Activated T-cell treated with anti-CD3 and anti-CD28 coated beads for 4 hours (primary cell): ENCODE results near the gene C1orf159.
"Not testable (repeated sequence)": the region's sequence is repeated elsewhere in the genome, so short reads cannot be mapped to it uniquely, and the experiment has no call there.

Experiments used
- DNase-seq: peaks from one replicate; pipeline ENCODE4 v3.0.0-alpha.2; 2020

C1orf159 gene

GRCh38 chr1:1063945-1064831, 51.7 kb downstream of the C1orf159 start:
- DNase-seq, result peak; percentile 88

GRCh38 chr1:1063261-1063944, 52.5 kb downstream of the C1orf159 start:
- DNase-seq, result no peak

DNA sequence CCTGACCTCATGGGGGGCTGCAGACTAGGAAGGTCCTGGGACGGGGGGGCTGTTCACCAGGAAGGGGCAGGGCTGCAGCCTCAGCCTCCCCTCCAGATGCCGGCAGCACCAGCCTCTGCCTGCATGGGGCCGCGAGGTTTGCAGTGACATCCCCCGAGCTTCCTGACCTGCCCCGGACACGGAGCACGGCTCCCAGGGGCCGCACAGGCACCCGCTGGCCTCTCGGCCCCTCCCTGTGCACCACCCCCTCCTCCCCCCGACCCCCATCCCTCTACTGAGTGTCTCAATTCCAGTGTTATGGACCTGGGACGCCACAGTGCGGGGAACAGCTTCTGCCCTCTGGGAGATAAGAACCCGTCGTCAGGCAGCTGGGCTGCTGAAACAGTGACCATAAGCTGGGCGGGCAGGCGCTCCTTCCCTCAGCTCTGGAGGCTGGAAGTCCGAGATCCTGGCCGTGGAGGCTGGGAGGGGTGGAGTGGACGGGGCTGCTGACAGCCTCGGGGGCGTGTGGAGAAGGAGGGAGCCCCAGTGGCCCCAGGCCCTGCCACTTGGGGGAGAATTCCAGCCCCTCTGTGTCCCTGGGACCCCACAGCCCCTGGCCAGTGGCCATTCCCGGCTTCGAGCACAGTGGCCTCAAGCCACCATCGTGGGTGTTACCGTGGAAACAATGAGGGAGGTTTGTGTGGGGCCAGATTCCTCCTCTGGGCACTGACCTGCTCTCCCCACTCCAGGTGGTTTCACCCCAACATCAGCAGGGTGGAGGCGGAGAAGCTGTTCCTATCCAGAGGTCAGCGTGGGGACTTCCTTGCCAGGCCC, 53.3 kb downstream of the C1orf159 start:
- no peak for DNase-seq

DNA sequence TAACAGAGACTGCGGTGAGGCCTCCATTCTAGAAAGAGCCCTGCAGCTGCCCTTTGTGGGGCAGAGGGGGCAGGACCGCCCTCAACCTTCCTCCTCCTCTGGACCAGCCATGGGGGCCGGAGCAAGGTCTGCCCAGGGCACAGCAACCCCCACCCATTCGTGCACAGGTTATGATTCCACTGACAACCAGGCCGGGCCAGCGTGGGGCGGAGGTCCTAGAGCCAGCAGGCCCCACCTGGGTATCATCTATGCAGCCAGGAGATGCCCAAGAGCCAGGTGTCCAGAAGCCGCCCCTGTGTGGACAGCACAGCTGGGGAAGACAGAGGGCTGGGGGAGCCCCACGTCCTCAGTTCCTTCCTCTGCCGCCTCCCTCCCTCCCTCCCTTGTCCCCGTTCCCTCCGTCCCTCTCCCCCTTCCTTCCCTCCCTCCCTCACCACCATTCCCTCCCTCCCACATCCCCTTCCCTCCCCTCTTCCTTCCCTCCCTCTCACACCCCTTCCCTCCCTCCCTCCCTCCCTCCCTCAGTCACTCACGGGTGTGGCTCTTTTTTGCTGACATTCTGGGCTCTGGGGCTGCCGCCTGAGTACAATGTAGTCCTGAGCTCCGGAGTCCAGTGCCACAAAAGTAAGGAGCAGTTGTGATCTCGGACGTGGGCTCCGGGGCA, 54.1 kb downstream of the C1orf159 start:
- no peak for DNase-seq

DNA sequence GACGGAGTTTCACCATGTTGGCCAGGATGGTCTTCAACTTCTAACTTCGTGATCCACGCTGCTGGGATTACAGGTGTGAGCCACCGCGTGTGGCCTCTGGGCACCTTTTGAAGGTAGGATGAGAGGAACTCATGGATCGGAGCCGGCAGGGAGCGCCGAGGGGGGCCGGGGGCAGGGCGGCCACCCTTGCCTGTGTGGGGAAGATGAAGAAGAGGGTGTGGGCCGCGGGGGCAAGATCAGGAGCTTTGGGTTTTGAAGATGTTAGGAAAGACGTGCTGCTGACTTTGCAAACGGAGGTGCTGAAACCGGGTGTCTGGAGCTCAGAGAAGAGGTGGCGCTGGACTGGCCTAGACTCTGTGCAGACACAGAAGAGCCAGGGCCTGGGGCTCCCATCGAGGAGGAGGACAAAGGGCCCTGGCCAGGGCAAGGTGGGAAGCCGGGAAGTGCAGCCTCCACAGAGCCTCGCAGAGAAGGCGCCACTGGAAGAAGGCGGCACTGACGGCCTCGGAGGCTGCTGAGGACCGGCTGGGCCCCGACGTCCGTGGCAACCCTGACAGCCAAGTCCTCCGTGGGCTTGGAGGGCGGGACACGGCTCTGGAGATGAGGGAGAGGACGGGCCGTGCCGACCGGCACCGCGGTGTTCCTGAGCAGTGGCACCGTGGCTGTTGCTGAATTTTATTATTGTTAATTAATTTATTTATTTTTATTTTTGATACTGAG, 55.4 kb downstream of the C1orf159 start:
- no peak for DNase-seq

- DNase-seq, result peak; percentile 94
These were observed 56.2 kb downstream of the C1orf159 start for GRCh38 chr1:1059494-1060280.

- no peak for DNase-seq
These were observed 56.9 kb downstream of the C1orf159 start for GRCh38 chr1:1058921-1059493.

- DNase-seq, result no peak
These were observed 57.6 kb downstream of the C1orf159 start for GRCh38 chr1:1058088-1058905.

- DNase-seq, result not testable (repeated sequence)
These were observed 58.2 kb downstream of the C1orf159 start for GRCh38 chr1:1057769-1058087.

- DNase-seq, result no peak
These were observed 59.8 kb downstream of the C1orf159 start for GRCh38 chr1:1055841-1056736.

- no peak for DNase-seq
These were observed 60.9 kb downstream of the C1orf159 start for GRCh38 chr1:1054971-1055370.

- no peak for DNase-seq
These were observed 61.7 kb downstream of the C1orf159 start for GRCh38 chr1:1054099-1054700.

- DNase-seq, result no peak
These were observed 62.2 kb downstream of the C1orf159 start for GRCh38 chr1:1053682-1054081.

DNA sequence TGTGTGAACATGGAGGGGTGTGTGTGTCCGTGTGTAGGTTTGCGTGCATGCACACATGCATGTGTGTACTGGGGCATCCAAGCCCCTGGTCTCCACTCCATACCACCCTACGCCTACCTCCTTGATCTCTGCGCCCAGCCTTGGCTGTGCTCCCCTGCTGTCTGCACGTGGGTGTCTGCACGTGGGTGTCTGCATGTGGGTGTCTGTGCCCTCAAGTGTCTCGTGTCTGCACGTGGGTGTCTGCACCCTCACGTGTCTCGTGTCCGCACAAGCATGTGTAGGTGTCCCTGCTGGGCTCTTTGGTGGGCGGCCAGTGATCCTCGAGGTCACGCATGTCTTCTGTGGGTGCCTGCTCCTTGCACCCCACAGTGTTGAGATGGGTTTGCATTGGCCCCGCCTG, 62.9 kb downstream of the C1orf159 start:
- no peak for DNase-seq

DNA sequence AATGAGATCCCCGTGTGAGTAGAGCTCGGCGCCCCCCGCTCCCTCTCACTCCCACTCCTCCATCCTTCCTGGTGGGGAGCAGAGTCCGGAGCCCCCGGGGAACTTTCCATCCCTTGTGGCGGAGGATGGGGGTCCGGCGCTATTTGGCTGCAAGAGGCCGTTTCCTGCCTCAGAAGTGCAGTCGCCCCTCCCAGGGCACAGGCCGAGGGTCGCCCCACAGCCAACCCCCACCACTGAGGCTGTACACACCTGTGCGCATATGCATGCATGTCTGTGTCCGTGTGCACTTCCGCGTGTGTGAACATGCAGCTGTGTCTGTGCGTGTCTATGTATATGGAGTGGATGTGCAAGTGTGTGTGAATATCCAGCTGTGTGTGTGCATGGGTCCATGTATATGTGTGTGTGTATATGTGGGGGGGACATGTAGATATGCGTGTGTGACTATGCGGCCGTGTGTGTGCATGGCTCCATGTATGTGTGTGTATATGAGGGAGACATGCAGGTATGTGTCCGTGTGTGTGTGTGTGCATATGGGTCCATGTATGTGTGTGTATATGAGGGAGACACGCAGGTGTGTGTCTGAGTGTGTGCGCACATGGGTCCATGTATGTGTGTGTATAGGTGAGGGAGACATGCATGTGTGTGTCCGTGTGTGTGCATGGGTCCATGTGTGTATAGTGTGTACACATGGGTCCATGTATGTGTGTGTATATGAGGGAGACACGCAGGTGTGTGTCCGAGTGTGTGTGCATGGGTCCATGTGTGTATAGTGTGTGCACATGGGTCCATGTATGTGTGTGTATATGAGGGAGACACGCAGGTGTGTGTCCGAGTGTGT, 63.7 kb downstream of the C1orf159 start:
- no peak for DNase-seq

GRCh38 chr1:1051127-1051810, 64.6 kb downstream of the C1orf159 start:
- DNase-seq, result no peak

- no peak for DNase-seq
These were observed 65.3 kb downstream of the C1orf159 start for GRCh38 chr1:1050577-1051052.
